Measurements from ENCODE around the gene TSPAN9. TPM values are rescaled to one million over a fixed set of nuclear protein-coding genes. Genes with fewer than 3 reads are reported as not detected.

Gene TSPAN9
- total RNA-seq, 1 donor from 2014 or later, result 23.8 TPM

DNA sequence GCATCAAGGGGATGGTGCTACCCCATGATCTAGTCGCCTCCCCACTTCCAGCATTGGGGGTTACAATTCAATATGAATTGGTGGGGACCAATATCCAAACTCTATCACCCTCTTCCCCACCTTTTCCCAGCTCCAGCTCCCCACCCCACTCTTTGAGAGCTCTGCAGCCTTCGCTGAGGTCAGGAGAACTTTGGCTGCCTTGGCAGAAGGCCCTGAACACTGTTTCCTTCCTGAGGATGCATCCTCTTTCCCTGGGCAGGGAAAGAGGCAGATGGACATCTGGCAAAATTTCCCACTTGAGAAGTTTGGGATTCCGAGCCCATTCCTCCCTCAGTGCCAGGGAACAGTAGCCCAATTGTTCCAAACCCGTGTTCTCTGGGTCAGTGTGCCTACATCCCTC lies 169.1 kb downstream of the TSPAN9 start:
- Mint-ChIP-seq H3K27ac (ENCODE audit: unreplicated experiment) (no peak overlapping the region), H3K9me3 (no peaks in the 10 kb centered on the region), H3K4me1 (peaks cover 6% of the 10 kb centered on the region), H3K27me3 (ENCODE audit: low read depth) (no peaks in the 10 kb centered on the region), H3K36me3 (ENCODE audit: low read depth) (no peaks in the 10 kb centered on the region), H3K4me3 (no peak overlapping the region)
- no peak for DNase-seq (ENCODE audit: low read depth, low spot score)
- TF ChIP-seq, protein P1, sequence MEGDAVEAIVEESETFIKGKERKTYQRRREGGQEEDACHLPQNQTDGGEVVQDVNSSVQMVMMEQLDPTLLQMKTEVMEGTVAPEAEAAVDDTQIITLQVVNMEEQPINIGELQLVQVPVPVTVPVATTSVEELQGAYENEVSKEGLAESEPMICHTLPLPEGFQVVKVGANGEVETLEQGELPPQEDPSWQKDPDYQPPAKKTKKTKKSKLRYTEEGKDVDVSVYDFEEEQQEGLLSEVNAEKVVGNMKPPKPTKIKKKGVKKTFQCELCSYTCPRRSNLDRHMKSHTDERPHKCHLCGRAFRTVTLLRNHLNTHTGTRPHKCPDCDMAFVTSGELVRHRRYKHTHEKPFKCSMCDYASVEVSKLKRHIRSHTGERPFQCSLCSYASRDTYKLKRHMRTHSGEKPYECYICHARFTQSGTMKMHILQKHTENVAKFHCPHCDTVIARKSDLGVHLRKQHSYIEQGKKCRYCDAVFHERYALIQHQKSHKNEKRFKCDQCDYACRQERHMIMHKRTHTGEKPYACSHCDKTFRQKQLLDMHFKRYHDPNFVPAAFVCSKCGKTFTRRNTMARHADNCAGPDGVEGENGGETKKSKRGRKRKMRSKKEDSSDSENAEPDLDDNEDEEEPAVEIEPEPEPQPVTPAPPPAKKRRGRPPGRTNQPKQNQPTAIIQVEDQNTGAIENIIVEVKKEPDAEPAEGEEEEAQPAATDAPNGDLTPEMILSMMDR (conservative IDR thresholded peaks at IDR 0.05), result no peak

DNA sequence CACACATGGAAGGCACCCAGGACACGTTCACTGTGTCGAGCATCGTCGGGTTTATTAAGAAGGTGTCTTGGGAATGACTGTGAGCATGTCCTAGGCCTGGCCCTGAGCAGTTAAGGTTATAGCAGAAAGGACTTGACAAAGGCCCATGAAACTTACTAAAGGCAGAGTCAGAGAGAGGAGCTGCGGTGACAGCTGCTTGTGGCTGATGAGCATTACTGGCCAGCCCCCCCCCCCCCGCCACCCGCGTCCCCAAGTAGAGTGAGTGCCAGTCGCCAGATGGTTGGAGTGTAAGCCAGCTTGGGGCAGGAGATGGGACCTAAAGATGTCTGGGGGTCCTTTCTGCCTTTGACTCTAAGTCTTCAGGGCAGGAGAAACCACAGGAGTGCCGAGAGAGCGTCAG lies 169.9 kb downstream of the TSPAN9 start:
- DNase-seq (ENCODE audit: low read depth, low spot score), result no peak
- Mint-ChIP-seq H3K27ac (ENCODE audit: unreplicated experiment) (no peak overlapping the region), H3K9me3 (no peaks in the 10 kb centered on the region), H3K36me3 (ENCODE audit: low read depth) (no peaks in the 10 kb centered on the region), H3K27me3 (ENCODE audit: low read depth) (no peaks in the 10 kb centered on the region), H3K4me1 (peaks cover 6% of the 10 kb centered on the region), H3K4me3 (no peak overlapping the region)
- TF ChIP-seq, protein P1 (conservative IDR thresholded peaks at IDR 0.05), result no peak

DNA sequence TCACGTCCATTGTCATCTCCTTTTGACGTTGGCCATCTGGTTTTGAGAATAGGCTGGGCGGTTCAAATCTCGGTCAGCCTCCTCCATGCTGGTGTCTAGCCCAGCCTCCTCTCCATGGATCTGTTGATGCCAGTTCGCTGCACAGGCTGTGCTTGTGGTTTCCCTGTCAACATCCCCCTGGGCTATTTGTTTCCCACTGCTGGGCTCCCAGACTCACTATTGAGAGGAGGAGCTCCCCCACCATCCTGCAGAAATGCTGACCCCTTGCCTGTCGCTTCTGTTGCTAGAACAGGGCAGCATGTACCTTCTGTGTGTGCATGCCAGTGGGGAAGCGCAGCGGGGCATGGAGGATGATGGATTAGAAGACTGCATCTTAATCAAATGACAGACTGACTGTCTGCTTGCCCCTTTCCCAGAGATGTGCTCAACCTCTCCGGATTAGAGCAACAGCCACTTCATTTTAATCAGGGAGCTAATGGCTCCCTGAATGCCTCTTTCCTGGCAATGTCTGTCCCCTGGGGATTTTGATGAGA lies 170.5 kb downstream of the TSPAN9 start:
- no peak for DNase-seq (ENCODE audit: low read depth, low spot score)
- TF ChIP-seq, protein P1 (conservative IDR thresholded peaks at IDR 0.05), result no peak
- H3K36me3 Mint-ChIP-seq (ENCODE audit: low read depth), result no peaks in the 10 kb centered on the region
- H3K4me1 Mint-ChIP-seq, result peaks cover 6% of the 10 kb centered on the region
- H3K27me3 Mint-ChIP-seq (ENCODE audit: low read depth), result no peaks in the 10 kb centered on the region
- H3K27ac Mint-ChIP-seq (ENCODE audit: unreplicated experiment), result no peak overlapping the region
- H3K9me3 Mint-ChIP-seq, result no peaks in the 10 kb centered on the region
- H3K4me3 Mint-ChIP-seq, result no peak overlapping the region

DNA sequence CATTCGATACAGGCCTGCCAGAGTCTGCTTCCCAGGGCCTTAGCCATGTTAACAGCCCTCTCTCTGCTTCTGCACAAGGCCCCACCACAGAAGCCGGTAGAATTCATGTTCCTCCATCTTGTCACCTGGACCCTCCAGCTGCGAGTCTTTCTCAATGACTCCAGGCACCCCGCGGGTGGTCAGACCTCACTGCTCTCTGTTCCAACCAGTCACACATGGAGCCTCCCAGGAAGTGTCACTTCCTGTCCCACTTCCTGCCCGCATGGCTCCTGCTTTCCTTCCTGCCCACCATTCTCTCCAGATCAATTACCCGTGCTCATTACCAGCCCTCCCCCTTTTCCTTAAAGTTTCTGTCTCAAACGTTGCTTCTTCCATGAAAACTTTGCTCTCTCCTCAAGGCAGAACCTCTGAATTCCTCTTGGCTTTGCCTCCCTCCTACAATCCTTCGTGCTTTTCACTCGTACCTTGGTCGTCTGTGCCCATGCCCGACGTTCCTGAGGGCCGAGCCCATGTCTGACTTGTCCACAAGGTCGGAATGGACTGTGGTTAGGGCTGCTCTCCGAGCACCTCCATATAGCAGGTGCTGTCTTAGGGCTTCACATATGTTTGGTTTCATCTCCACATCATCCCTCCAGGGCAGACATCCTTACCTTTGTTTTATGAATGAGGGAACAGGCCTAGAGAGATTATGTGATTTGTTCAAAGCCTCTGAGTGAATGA lies 172.1 kb downstream of the TSPAN9 start:
- no peak for DNase-seq (ENCODE audit: low read depth, low spot score)
- H3K9me3 Mint-ChIP-seq, result no peaks in the 10 kb centered on the region
- peak overlapping the region; percentile 23 for H3K27ac Mint-ChIP-seq (ENCODE audit: unreplicated experiment)
- H3K36me3 Mint-ChIP-seq (ENCODE audit: low read depth), result no peaks in the 10 kb centered on the region
- no peaks in the 10 kb centered on the region for H3K27me3 Mint-ChIP-seq (ENCODE audit: low read depth)
- TF ChIP-seq, protein P1 (conservative IDR thresholded peaks at IDR 0.05), result no peak
- H3K4me3 Mint-ChIP-seq, result no peak overlapping the region
- H3K4me1 Mint-ChIP-seq, result peaks cover 6% of the 10 kb centered on the region

DNA sequence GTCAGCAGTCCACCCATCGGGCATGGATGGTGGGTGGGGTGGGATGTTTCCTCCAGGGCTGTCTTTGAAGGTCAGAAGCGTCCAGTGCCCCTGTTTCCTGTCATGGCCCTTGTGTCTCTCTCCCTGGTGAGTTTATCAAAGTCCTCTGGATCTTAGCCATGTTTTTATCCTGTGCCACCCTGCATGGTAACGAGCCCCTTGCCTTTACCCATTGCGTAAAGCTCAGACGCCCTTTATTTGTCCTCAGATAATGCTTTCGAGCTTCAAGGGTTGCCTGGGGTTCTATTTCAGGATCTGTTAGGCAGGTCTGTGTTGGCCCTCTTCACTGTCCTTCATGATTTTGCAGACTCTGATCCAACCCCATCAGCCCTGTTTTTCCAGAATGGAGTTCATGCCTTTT lies 172.9 kb downstream of the TSPAN9 start:
- H3K4me1 Mint-ChIP-seq, result peaks cover 11% of the 10 kb centered on the region
- TF ChIP-seq, protein P1 (conservative IDR thresholded peaks at IDR 0.05), result no peak
- H3K4me3 Mint-ChIP-seq, result no peak overlapping the region
- H3K27me3 Mint-ChIP-seq (ENCODE audit: low read depth), result no peaks in the 10 kb centered on the region
- no peaks in the 10 kb centered on the region for H3K36me3 Mint-ChIP-seq (ENCODE audit: low read depth)
- DNase-seq (ENCODE audit: low read depth, low spot score), result no peak
- H3K27ac Mint-ChIP-seq (ENCODE audit: unreplicated experiment), result no peak overlapping the region
- no peaks in the 10 kb centered on the region for H3K9me3 Mint-ChIP-seq

All from neural crest cell (in vitro differentiated cells).